SU-DHL-6 (cell line): ENCODE measurements around the gene HIPK2.
"Not testable (repeated sequence)": the region's sequence is repeated elsewhere in the genome, so short reads cannot be mapped to it uniquely, and the experiment has no call there.

Experiments used
- H2AFZ ChIP-seq: fragments of 200-600 bp; sonication (generic); 2 replicates; pipeline ENCODE4 v1.6.1; 2014; ENCODE audit warnings: low read depth, mild to moderate bottlenecking, moderate library complexity, mixed read lengths, antibody characterized with exemption, low read length; ENCODE audit not compliant: severe bottlenecking
- H3F3A ChIP-seq: fragments of 200-600 bp; shearing (Covaris generic); 2 replicates; pipeline ENCODE4 v1.6.0; 2016; ENCODE audit warnings: antibody characterized with exemption, mild to moderate bottlenecking; ENCODE audit not compliant: insufficient read depth
- H3K27ac ChIP-seq: fragments of 200-600 bp; sonication (generic); 2 replicates; pipeline ENCODE4 v1.5.1; 2016; ENCODE audit warnings: low read depth, mild to moderate bottlenecking, low read length, moderate library complexity, mixed read lengths
- H3K27me3 ChIP-seq: fragments of 200-600 bp; sonication (generic), shearing (Covaris generic); 2 replicates; pipeline ENCODE4 v1.6.0; 2014; ENCODE audit warnings: mild to moderate bottlenecking, low read length
- H3K36me3 ChIP-seq: fragments of 200-600 bp; sonication (generic); 2 replicates; pipeline ENCODE4 v1.6.1; 2014; ENCODE audit warnings: mild to moderate bottlenecking, low read length, mixed read lengths
- H3K4me2 ChIP-seq: fragments of 300-600, 200-600 bp; shearing (Covaris generic), sonication (generic); 2 replicates; pipeline ENCODE4 v1.6.0; 2014; ENCODE audit warnings: low read length, low read depth, mild to moderate bottlenecking; ENCODE audit not compliant: poor library complexity, severe bottlenecking
- H3K4me3 ChIP-seq: fragments of 200-600 bp; sonication (generic); 2 replicates; pipeline ENCODE4 v1.5.1; 2014; ENCODE audit warnings: antibody characterized with exemption, low read length, mild to moderate bottlenecking, mixed read lengths; ENCODE audit not compliant: insufficient read depth, poor library complexity, severe bottlenecking
- H3K79me2 ChIP-seq: fragments of 200-600 bp; sonication (generic); 2 replicates; pipeline ENCODE4 v1.6.1; 2014; ENCODE audit warnings: mild to moderate bottlenecking, low read length, moderate library complexity; ENCODE audit not compliant: insufficient read depth
- H3K9ac ChIP-seq: fragments of 200-600 bp; sonication (generic); 2 replicates; pipeline ENCODE4 v1.7.0; 2014; ENCODE audit warnings: mild to moderate bottlenecking, low read length
- H3K9me2 ChIP-seq: fragments of 200-600 bp; sonication (generic); replicated peaks from 2 replicates; pipeline ENCODE4 v1.6.1; 2014; ENCODE audit warnings: low read length; ENCODE audit not compliant: insufficient read depth
- H3K9me3 ChIP-seq: fragments of 200-600 bp; sonication (generic); 2 replicates; pipeline ENCODE4 v1.6.1; 2014; ENCODE audit warnings: low read length, mixed read lengths; ENCODE audit not compliant: insufficient read depth
- H4K20me1 ChIP-seq: fragments of 200-600 bp; sonication (generic); 2 replicates; pipeline ENCODE4 v1.6.1; 2014; ENCODE audit warnings: low read depth, mild to moderate bottlenecking, antibody characterized with exemption, low read length, moderate library complexity, mixed read lengths
- EZH2phosphoT487 ChIP-seq: fragments of 200-600 bp; sonication (generic), shearing (Covaris generic); conservative IDR thresholded peaks from 2 replicates; pipeline ENCODE4 v1.6.1; 2018; ENCODE audit warnings: mild to moderate bottlenecking, antibody characterized with exemption, low read length, moderate library complexity, mixed read lengths
- TF ChIP-seq, protein P1 (sequence below): fragments of 200-600 bp; sonication (generic); IDR thresholded peaks from one replicate; pipeline ENCODE4 v1.5.1; 2017; ENCODE audit warnings: antibody characterized with exemption, mild to moderate bottlenecking, low read length, moderate library complexity; ENCODE audit not compliant: insufficient read depth, poor library complexity, severe bottlenecking

The HIPK2 gene

DNA sequence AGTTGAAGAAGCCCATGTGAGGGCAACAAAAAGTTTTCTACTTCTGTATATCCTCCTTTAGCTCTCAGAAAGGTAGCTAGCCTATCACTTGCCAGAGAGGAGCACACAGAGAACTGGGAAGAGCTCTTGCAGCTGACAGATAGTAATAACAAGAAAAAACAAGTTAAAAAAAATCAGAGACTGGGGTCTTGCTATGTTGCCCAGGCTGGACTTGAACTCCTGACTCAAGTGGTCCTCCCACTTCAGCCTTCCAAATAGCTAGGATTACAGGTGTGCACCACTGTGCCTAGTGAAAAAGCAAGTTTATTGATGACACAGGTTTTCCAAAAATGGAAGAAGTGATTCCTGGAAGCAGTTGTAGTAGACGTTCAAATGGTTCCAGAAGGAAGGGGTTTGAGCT, 160.7 kb downstream of the HIPK2 start:
- no peak overlapping the region for H3K4me3 ChIP-seq
- H2AFZ ChIP-seq = no peak overlapping the region
- H4K20me1 ChIP-seq = no peaks in the 10 kb centered on the region
- no peak overlapping the region for H3K9ac ChIP-seq
- no peaks in the 10 kb centered on the region for H3K9me3 ChIP-seq
- no peaks in the 10 kb centered on the region for H3K79me2 ChIP-seq
- H3K27me3 ChIP-seq = no peaks in the 10 kb centered on the region
- H3K9me2 ChIP-seq = no peaks in the 10 kb centered on the region
- H3K27ac ChIP-seq = no peak overlapping the region
- TF ChIP-seq, protein P1, sequence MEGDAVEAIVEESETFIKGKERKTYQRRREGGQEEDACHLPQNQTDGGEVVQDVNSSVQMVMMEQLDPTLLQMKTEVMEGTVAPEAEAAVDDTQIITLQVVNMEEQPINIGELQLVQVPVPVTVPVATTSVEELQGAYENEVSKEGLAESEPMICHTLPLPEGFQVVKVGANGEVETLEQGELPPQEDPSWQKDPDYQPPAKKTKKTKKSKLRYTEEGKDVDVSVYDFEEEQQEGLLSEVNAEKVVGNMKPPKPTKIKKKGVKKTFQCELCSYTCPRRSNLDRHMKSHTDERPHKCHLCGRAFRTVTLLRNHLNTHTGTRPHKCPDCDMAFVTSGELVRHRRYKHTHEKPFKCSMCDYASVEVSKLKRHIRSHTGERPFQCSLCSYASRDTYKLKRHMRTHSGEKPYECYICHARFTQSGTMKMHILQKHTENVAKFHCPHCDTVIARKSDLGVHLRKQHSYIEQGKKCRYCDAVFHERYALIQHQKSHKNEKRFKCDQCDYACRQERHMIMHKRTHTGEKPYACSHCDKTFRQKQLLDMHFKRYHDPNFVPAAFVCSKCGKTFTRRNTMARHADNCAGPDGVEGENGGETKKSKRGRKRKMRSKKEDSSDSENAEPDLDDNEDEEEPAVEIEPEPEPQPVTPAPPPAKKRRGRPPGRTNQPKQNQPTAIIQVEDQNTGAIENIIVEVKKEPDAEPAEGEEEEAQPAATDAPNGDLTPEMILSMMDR = no peak
- no peak for TF ChIP-seq EZH2phosphoT487
- no peaks in the 10 kb centered on the region for H3F3A ChIP-seq
- no peak overlapping the region for H3K4me2 ChIP-seq
- H3K36me3 ChIP-seq = no peaks in the 10 kb centered on the region

DNA sequence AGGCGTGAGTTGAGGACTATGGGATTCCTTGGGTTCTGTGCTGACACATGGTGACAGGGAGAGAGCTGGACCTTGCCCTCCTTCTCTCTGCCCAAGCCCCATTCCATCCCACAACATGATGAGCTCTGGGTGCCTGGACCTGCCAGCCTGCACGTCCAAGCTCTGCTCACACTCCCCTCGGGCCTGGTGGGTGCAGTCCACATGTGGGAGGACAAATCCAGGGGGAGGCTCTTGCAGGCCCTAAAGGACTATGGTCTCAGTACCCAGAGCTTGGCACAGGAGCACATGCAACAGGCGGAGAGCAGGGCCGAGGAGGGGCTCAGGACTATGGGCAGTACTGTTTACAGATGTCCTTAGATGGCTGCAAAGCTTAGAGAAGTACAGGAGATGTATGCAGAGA, 162.9 kb downstream of the HIPK2 start:
- no peaks in the 10 kb centered on the region for H4K20me1 ChIP-seq
- TF ChIP-seq, protein P1 = no peak
- no peak for TF ChIP-seq EZH2phosphoT487
- H3K9me3 ChIP-seq = no peaks in the 10 kb centered on the region
- H3K27me3 ChIP-seq = no peaks in the 10 kb centered on the region
- H3K27ac ChIP-seq = no peak overlapping the region
- H3K9me2 ChIP-seq = no peaks in the 10 kb centered on the region
- no peak overlapping the region for H2AFZ ChIP-seq
- no peaks in the 10 kb centered on the region for H3K36me3 ChIP-seq
- no peaks in the 10 kb centered on the region for H3K79me2 ChIP-seq
- H3K9ac ChIP-seq = no peak overlapping the region
- H3K4me2 ChIP-seq = no peak overlapping the region
- no peak overlapping the region for H3K4me3 ChIP-seq
- H3F3A ChIP-seq = no peaks in the 10 kb centered on the region

DNA sequence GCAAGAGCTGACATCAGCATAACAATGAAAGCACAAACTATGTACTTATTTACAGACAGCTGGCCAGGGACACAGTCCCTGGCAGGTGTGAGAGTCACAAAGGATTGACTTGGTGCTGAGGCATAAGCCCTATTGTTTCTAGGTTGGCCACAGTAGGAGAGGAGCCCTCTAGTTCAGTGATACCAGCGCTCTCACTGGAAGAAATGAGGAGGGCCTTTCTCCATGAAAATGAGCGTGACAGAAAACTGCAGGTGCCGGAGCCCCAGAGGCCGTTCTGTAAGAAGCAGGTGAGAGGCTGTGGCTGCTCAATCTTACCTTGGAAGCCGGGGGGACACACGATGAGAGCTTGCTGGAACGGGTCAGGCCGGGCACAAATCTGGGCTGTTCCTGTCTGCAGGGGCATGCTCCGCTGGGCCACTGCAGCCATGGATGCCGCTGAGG, 163.8 kb downstream of the HIPK2 start:
- H3K4me3 ChIP-seq = no peak overlapping the region
- no peaks in the 10 kb centered on the region for H3K79me2 ChIP-seq
- TF ChIP-seq EZH2phosphoT487 = no peak
- TF ChIP-seq, protein P1 = no peak
- H3K9me2 ChIP-seq = no peaks in the 10 kb centered on the region
- H3K4me2 ChIP-seq = no peak overlapping the region
- H3K9me3 ChIP-seq = no peaks in the 10 kb centered on the region
- no peak overlapping the region for H2AFZ ChIP-seq
- no peaks in the 10 kb centered on the region for H4K20me1 ChIP-seq
- H3K27ac ChIP-seq = no peak overlapping the region
- no peaks in the 10 kb centered on the region for H3K27me3 ChIP-seq
- no peak overlapping the region for H3K9ac ChIP-seq
- no peaks in the 10 kb centered on the region for H3K36me3 ChIP-seq
- no peaks in the 10 kb centered on the region for H3F3A ChIP-seq

DNA sequence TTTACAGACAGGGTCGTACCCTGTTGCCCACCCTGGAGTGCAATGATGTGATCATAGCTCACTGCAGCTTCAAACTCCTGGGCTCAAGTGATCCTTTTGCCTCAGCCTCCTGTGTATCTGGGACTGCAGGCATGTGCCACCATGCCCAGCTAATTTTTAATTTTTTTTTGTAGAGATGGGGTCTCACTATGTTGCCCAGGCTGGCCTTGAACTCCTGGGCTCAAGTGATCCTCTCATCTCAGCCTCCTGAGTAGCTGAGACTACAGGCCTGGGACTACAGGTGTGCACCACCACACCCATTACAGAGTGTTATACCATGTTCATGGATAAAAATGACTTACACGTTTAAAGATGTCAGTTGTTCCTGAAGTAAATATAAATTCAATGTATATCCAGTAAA, 166.2 kb downstream of the HIPK2 start:
- not testable (repeated sequence) for H3K79me2 ChIP-seq, H3K36me3 ChIP-seq, H3K9ac ChIP-seq, H2AFZ ChIP-seq, H3K4me2 ChIP-seq, H3K4me3 ChIP-seq, H3K9me2 ChIP-seq, H3K27ac ChIP-seq, H3F3A ChIP-seq, H3K27me3 ChIP-seq, H3K9me3 ChIP-seq, H4K20me1 ChIP-seq
